GM23338 (cell line): ENCODE results near the gene TAF11L12. TPM values are rescaled to one million over a fixed set of nuclear protein-coding genes. Genes with fewer than 3 reads are reported as not detected.
A peak's percentile ranks its signal among the peaks of the same experiment; 100 is the strongest.
"Not testable (repeated sequence)": the region's sequence is repeated elsewhere in the genome, so short reads cannot be mapped to it uniquely, and the experiment has no call there.

Source experiments
- ATAC-seq: fragments of 200-7000 bp; cut with Tn5 transposase; 3 replicates; pipeline ENCODE4 v1.9.1; 2020
- DNase-seq: peaks from one replicate; pipeline ENCODE4 v3.0.0-alpha.2; 2015; ENCODE audit warnings: low spot score
- H2AFZ ChIP-seq: fragments of 200-600 bp; sonication (generic); 2 replicates; pipeline ENCODE4 v1.8.0; 2016; ENCODE audit warnings: antibody characterized with exemption, mild to moderate bottlenecking, moderate library complexity
- H3F3A ChIP-seq: fragments of 200-600 bp; sonication (generic); replicated peaks from 2 replicates; pipeline ENCODE4 v1.8.0; 2017; ENCODE audit warnings: antibody characterized with exemption, mixed run types, low read depth
- H3K27ac ChIP-seq: fragments of 200-600 bp; sonication (generic); 2 replicates; pipeline ENCODE4 v1.6.1; 2016; ENCODE audit warnings: low read depth
- H3K27me3 ChIP-seq: fragments of 200-600 bp; sonication (generic); 2 replicates; pipeline ENCODE4 v1.8.0; 2016; ENCODE audit warnings: mild to moderate bottlenecking, mixed run types, moderate library complexity; ENCODE audit not compliant: insufficient read depth
- H3K36me3 ChIP-seq: fragments of 200-600 bp; sonication (generic); 2 replicates; pipeline ENCODE4 v1.8.0; 2016; ENCODE audit warnings: mild to moderate bottlenecking; ENCODE audit not compliant: insufficient read depth
- H3K4me1 ChIP-seq: fragments of 200-600 bp; sonication (generic); 2 replicates; pipeline ENCODE4 v1.8.0; 2016; ENCODE audit warnings: mild to moderate bottlenecking, moderate library complexity; ENCODE audit not compliant: insufficient read depth
- H3K4me2 ChIP-seq: fragments of 200-600 bp; sonication (generic); 2 replicates; pipeline ENCODE4 v1.7.1; 2017; ENCODE audit warnings: mixed run types
- H3K4me3 ChIP-seq: fragments of 200-600 bp; sonication (generic); 2 replicates; pipeline ENCODE4 v1.6.1; 2016; ENCODE audit warnings: mixed run types
- H3K79me2 ChIP-seq: fragments of 200-600 bp; sonication (generic); replicated peaks from 2 replicates; pipeline ENCODE4 v1.8.0; 2017; ENCODE audit warnings: mild to moderate bottlenecking; ENCODE audit not compliant: insufficient read depth
- H3K9me2 ChIP-seq: fragments of 200-600 bp; sonication (generic); 2 replicates; pipeline ENCODE4 v1.8.0; 2017; ENCODE audit not compliant: insufficient read depth
- H4K20me1 ChIP-seq: fragments of 200-600 bp; sonication (generic); replicated peaks from 2 replicates; pipeline ENCODE4 v1.8.0; 2017; ENCODE audit warnings: mild to moderate bottlenecking; ENCODE audit not compliant: insufficient read depth
- H3K27ac Mint-ChIP-seq: 2 replicates; pipeline ENCODE4 v1.8.0; 2020; ENCODE audit warnings: inconsistent platforms, mild to moderate bottlenecking, moderate library complexity, mixed read lengths
- H3K27me3 Mint-ChIP-seq: 3 replicates; pipeline ENCODE4 v1.8.0; 2022; ENCODE audit warnings: low read depth, mild to moderate bottlenecking, moderate library complexity, mixed read lengths, inconsistent platforms; ENCODE audit not compliant: insufficient read depth, poor library complexity
- H3K36me3 Mint-ChIP-seq: 3 replicates; pipeline ENCODE4 v1.8.0; 2021; ENCODE audit warnings: low read depth, mild to moderate bottlenecking, inconsistent platforms, moderate library complexity, mixed read lengths
- H3K4me1 Mint-ChIP-seq: 3 replicates; pipeline ENCODE4 v1.8.0; 2020; ENCODE audit warnings: mild to moderate bottlenecking, inconsistent platforms, mixed read lengths
- H3K4me3 Mint-ChIP-seq: 3 replicates; pipeline ENCODE4 v1.8.0; 2021; ENCODE audit warnings: moderate library complexity, mild to moderate bottlenecking, inconsistent platforms, mixed read lengths
- H3K9me3 Mint-ChIP-seq: 3 replicates; pipeline ENCODE4 v1.8.0; 2020; ENCODE audit warnings: moderate library complexity, mild to moderate bottlenecking, inconsistent platforms, mixed read lengths
- CREB1 ChIP-seq: fragments of 250-450 bp; sonication (Bioruptor Pico); IDR thresholded peaks from 2 replicates; pipeline ENCODE4 v1.5.0; 2020; ENCODE audit warnings: low read depth, mild to moderate bottlenecking, moderate library complexity
- JUNB ChIP-seq: IDR thresholded peaks from one replicate; pipeline ENCODE4 v1.6.1; 2016; ENCODE audit warnings: antibody characterized with exemption; ENCODE audit not compliant: unreplicated experiment
- STAT1 ChIP-seq: IDR thresholded peaks from one replicate; pipeline ENCODE4 v1.6.1; 2016; ENCODE audit warnings: antibody characterized with exemption; ENCODE audit not compliant: unreplicated experiment
- polyA plus RNA-seq: library from polyadenylated mRNA; unstranded; fragments of >200 nt; fragmentation: Nextera tagmentation; extraction: Ambion mirVana; gene quantifications from 2 replicates; pipeline ENCODE4 v1.2.1, GENCODE V29; 2016
- total RNA-seq: library from RNA; depleted of rRNA; stranded (reverse); fragments of >200 nt; shearing (Covaris generic); gene quantifications from 2 replicates; pipeline ENCODE4 v1.2.3, GENCODE V29; 2014
- TF ChIP-seq, protein P1 (sequence below), 2 experiments: fragments of 200-600 bp in 1 of 2; sonication (generic) in 1 of 2; conservative IDR thresholded peaks; 2 replicates each; pipeline versions ENCODE4 v1.5.1 to v1.6.1; 2016 to 2017; ENCODE audit warnings: antibody characterized with exemption in 2 of 2, low read depth in 2 of 2, mild to moderate bottlenecking in 2 of 2, moderate library complexity in 1 of 2
- TF ChIP-seq, protein P2 (sequence below): IDR thresholded peaks from one replicate; pipeline ENCODE4 v1.6.1; 2018; ENCODE audit warnings: antibody characterized with exemption; ENCODE audit not compliant: unreplicated experiment
- TF ChIP-seq, protein P3 (sequence below): IDR thresholded peaks from 2 replicates; pipeline ENCODE4 v1.6.1; 2016; ENCODE audit warnings: antibody characterized with exemption
- TF ChIP-seq, protein P4 (sequence below): fragments of 250-450 bp; sonication (Bioruptor Pico); IDR thresholded peaks from 2 replicates; pipeline ENCODE4 v1.5.0; 2020; ENCODE audit warnings: mild to moderate bottlenecking, moderate library complexity

The TAF11L12 gene
- total and polyA plus RNA-seq, 2 experiments from 2014 or later, result not detected

DNA sequence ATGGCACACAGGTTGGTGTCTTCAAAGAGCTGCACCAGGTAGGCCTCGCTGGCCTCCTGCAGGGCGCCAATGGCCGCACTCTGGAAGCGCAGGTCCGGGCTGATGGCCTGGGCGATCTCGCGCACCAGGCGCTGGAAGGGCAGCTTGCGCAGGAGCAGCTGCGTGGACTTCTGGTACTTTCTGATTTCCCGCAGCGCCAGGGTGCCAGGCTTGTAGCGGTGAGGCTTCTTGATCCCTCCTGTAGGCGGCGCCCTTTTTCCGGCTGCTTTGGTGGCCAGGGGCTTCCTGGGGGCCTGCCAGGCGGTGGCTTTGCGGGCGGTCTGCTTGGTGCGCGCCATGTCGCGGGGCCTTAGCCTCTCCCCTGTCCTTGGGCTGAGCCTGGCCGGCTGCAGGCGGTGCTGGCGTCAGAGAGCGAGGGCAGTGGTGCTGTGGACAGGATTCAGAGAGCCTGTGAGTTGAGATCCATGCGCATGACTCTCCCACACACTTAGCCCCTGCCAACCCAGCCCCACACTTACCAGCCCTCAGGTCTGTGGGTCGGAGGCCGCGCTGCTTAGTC is 45.1 kb downstream of the TAF11L12 start:
- not testable (repeated sequence) for H3K4me1 ChIP-seq, H3K4me3 Mint-ChIP-seq, H3K27me3 ChIP-seq, H2AFZ ChIP-seq, H3K4me2 ChIP-seq, H3K27ac ChIP-seq, H3K36me3 ChIP-seq, H3K4me3 ChIP-seq, H3F3A ChIP-seq, H3K27ac Mint-ChIP-seq, H3K9me2 ChIP-seq, H3K27me3 Mint-ChIP-seq, H4K20me1 ChIP-seq, H3K9me3 Mint-ChIP-seq, H3K79me2 ChIP-seq, H3K36me3 Mint-ChIP-seq, H3K4me1 Mint-ChIP-seq
- DNase-seq (peak; percentile 30), ATAC-seq (peak; percentile 69)
- TF ChIP-seq, protein P1, sequence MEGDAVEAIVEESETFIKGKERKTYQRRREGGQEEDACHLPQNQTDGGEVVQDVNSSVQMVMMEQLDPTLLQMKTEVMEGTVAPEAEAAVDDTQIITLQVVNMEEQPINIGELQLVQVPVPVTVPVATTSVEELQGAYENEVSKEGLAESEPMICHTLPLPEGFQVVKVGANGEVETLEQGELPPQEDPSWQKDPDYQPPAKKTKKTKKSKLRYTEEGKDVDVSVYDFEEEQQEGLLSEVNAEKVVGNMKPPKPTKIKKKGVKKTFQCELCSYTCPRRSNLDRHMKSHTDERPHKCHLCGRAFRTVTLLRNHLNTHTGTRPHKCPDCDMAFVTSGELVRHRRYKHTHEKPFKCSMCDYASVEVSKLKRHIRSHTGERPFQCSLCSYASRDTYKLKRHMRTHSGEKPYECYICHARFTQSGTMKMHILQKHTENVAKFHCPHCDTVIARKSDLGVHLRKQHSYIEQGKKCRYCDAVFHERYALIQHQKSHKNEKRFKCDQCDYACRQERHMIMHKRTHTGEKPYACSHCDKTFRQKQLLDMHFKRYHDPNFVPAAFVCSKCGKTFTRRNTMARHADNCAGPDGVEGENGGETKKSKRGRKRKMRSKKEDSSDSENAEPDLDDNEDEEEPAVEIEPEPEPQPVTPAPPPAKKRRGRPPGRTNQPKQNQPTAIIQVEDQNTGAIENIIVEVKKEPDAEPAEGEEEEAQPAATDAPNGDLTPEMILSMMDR (conservative IDR thresholded peaks at IDR 0.05; ENCODE audit: low read depth in 2 of 2), result peak; percentile 32 to 48; a peak in 3 of 4 replicates

DNA sequence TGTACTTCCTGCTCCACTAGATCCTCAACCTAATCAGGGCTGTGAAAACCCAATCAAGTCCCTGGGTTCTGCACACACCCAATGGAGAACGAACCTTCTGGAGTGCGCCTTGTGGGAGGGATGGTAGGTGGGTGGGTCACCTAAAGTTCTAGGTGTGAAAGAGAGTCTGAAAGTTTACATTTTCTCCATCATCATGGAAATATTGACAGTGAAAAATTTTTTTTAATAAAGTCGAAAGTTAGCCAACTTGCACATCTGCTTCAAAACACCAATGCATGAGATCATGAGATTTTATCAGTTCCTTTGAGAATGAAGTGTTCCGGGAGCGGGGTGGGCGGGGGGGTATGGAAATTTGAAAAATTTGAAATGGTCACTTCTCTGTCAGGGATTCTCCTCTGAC is 45.7 kb downstream of the TAF11L12 start:
- no peak for ATAC-seq
- DNase-seq, result no peak
- Histone ChIP-seq H3K79me2 (no peaks in the 10 kb centered on the region), H3F3A (no peaks in the 10 kb centered on the region), H4K20me1 (no peaks in the 10 kb centered on the region; the same call in 1 of the 2 replicates), H3K4me1 (no peaks in the 10 kb centered on the region), H3K4me2 (no peak overlapping the region), H3K9me2 (0 out of 2 replicates have a peak, but pooled peaks cover 3% of the 10 kb centered on the region), H3K27ac (no peak overlapping the region), H3K27me3 (no peaks in the 10 kb centered on the region), H3K36me3 (no peaks in the 10 kb centered on the region), H2AFZ (no peak overlapping the region), H3K4me3 (no peak overlapping the region)
- Mint-ChIP-seq H3K4me3 (no peak overlapping the region), H3K4me1 (no peaks in the 10 kb centered on the region), H3K27ac (no peak overlapping the region), H3K36me3 (no peaks in the 10 kb centered on the region), H3K27me3 (peaks cover 2% of the 10 kb centered on the region), H3K9me3 (no peaks in the 10 kb centered on the region; the same call in 1 of the 3 replicates)
- TF ChIP-seq, protein P2, sequence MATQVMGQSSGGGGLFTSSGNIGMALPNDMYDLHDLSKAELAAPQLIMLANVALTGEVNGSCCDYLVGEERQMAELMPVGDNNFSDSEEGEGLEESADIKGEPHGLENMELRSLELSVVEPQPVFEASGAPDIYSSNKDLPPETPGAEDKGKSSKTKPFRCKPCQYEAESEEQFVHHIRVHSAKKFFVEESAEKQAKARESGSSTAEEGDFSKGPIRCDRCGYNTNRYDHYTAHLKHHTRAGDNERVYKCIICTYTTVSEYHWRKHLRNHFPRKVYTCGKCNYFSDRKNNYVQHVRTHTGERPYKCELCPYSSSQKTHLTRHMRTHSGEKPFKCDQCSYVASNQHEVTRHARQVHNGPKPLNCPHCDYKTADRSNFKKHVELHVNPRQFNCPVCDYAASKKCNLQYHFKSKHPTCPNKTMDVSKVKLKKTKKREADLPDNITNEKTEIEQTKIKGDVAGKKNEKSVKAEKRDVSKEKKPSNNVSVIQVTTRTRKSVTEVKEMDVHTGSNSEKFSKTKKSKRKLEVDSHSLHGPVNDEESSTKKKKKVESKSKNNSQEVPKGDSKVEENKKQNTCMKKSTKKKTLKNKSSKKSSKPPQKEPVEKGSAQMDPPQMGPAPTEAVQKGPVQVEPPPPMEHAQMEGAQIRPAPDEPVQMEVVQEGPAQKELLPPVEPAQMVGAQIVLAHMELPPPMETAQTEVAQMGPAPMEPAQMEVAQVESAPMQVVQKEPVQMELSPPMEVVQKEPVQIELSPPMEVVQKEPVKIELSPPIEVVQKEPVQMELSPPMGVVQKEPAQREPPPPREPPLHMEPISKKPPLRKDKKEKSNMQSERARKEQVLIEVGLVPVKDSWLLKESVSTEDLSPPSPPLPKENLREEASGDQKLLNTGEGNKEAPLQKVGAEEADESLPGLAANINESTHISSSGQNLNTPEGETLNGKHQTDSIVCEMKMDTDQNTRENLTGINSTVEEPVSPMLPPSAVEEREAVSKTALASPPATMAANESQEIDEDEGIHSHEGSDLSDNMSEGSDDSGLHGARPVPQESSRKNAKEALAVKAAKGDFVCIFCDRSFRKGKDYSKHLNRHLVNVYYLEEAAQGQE, result no peak
- TF ChIP-seq JUNB (no peak), CREB1 (CRISPR knock-in tag) (no peak), STAT1 (no peak)
- TF ChIP-seq, protein P3, sequence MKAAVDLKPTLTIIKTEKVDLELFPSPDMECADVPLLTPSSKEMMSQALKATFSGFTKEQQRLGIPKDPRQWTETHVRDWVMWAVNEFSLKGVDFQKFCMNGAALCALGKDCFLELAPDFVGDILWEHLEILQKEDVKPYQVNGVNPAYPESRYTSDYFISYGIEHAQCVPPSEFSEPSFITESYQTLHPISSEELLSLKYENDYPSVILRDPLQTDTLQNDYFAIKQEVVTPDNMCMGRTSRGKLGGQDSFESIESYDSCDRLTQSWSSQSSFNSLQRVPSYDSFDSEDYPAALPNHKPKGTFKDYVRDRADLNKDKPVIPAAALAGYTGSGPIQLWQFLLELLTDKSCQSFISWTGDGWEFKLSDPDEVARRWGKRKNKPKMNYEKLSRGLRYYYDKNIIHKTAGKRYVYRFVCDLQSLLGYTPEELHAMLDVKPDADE, result no peak
- TF ChIP-seq, protein P4, sequence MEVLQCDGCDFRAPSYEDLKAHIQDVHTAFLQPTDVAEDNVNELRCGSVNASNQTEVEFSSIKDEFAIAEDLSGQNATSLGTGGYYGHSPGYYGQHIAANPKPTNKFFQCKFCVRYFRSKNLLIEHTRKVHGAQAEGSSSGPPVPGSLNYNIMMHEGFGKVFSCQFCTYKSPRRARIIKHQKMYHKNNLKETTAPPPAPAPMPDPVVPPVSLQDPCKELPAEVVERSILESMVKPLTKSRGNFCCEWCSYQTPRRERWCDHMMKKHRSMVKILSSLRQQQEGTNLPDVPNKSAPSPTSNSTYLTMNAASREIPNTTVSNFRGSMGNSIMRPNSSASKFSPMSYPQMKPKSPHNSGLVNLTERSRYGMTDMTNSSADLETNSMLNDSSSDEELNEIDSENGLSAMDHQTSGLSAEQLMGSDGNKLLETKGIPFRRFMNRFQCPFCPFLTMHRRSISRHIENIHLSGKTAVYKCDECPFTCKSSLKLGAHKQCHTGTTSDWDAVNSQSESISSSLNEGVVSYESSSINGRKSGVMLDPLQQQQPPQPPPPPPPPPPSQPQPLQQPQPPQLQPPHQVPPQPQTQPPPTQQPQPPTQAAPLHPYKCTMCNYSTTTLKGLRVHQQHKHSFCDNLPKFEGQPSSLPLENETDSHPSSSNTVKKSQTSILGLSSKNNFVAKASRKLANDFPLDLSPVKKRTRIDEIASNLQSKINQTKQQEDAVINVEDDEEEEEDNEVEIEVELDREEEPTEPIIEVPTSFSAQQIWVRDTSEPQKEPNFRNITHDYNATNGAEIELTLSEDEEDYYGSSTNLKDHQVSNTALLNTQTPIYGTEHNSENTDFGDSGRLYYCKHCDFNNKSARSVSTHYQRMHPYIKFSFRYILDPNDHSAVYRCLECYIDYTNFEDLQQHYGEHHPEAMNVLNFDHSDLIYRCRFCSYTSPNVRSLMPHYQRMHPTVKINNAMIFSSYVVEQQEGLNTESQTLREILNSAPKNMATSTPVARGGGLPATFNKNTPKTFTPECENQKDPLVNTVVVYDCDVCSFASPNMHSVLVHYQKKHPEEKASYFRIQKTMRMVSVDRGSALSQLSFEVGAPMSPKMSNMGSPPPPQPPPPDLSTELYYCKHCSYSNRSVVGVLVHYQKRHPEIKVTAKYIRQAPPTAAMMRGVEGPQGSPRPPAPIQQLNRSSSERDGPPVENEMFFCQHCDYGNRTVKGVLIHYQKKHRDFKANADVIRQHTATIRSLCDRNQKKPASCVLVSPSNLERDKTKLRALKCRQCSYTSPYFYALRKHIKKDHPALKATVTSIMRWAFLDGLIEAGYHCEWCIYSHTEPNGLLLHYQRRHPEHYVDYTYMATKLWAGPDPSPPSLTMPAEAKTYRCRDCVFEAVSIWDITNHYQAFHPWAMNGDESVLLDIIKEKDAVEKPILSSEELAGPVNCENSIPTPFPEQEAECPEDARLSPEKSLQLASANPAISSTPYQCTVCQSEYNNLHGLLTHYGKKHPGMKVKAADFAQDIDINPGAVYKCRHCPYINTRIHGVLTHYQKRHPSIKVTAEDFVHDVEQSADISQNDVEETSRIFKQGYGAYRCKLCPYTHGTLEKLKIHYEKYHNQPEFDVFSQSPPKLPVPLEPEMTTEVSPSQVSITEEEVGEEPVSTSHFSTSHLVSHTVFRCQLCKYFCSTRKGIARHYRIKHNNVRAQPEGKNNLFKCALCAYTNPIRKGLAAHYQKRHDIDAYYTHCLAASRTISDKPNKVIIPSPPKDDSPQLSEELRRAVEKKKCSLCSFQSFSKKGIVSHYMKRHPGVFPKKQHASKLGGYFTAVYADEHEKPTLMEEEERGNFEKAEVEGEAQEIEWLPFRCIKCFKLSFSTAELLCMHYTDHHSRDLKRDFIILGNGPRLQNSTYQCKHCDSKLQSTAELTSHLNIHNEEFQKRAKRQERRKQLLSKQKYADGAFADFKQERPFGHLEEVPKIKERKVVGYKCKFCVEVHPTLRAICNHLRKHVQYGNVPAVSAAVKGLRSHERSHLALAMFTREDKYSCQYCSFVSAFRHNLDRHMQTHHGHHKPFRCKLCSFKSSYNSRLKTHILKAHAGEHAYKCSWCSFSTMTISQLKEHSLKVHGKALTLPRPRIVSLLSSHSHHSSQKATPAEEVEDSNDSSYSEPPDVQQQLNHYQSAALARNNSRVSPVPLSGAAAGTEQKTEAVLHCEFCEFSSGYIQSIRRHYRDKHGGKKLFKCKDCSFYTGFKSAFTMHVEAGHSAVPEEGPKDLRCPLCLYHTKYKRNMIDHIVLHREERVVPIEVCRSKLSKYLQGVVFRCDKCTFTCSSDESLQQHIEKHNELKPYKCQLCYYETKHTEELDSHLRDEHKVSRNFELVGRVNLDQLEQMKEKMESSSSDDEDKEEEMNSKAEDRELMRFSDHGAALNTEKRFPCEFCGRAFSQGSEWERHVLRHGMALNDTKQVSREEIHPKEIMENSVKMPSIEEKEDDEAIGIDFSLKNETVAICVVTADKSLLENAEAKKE, result no peak
